Gastroesophageal sphincter (tissue), 3 donors: ENCODE data around the gene ASPM.

Experiments used
- CTCF ChIP-seq, 4 experiments: fragments of 200-600 bp in 2 of 4; fragments of 450-650 bp in 2 of 4; sonication (generic) in 1 of 4; IDR thresholded peaks; one replicate each; pipeline ENCODE4 v1.5.1; 2017 to 2019; ENCODE audit warnings: antibody characterized with exemption in 4 of 4, mild to moderate bottlenecking in 2 of 4, moderate library complexity in 2 of 4
- POLR2A ChIP-seq, 2 donors: fragments of 450-650 bp; IDR thresholded peaks; one replicate each; pipeline ENCODE4 v1.6.1; 2017; ENCODE audit warnings: antibody characterized with exemption in 2 of 2, mild to moderate bottlenecking in 2 of 2, moderate library complexity in 1 of 2

GRCh38 chr1:197139169-197139568, 7.3 kb downstream of the ASPM start:
- TF ChIP-seq CTCF (IDR thresholded peaks at IDR 0.05): no peak
- no peak for TF ChIP-seq POLR2A (IDR thresholded peaks at IDR 0.05)
